ENCODE results near the gene CYP2J2. TPM values are rescaled to one million over a fixed set of nuclear protein-coding genes. Genes with fewer than 3 reads are reported as not detected.

CYP2J2 gene
- total RNA-seq, 1 donor from 2014 or later, result 0.32 TPM

GRCh38 chr1:59879574-59879973, 47.0 kb downstream of the CYP2J2 start:
- Mint-ChIP-seq H3K9me3 (ENCODE audit: low read depth) (peaks cover 12% of the 10 kb centered on the region), H3K27me3 (ENCODE audit: low read depth) (peaks cover 9% of the 10 kb centered on the region), H3K27ac (ENCODE audit: unreplicated experiment) (no peak overlapping the region), H3K36me3 (ENCODE audit: low read depth) (peaks cover 6% of the 10 kb centered on the region), H3K4me3 (ENCODE audit: unreplicated experiment) (no peak overlapping the region), H3K4me1 (ENCODE audit: low read depth) (no peaks in the 10 kb centered on the region)
- peak; percentile 84 for TF ChIP-seq CTCF (IDR thresholded peaks at IDR 0.05)
- no peak for DNase-seq (ENCODE audit: low spot score)

- peaks cover 9% of the 10 kb centered on the region for H3K27me3 Mint-ChIP-seq (ENCODE audit: low read depth)
- peaks cover 12% of the 10 kb centered on the region for H3K9me3 Mint-ChIP-seq (ENCODE audit: low read depth)
- H3K4me1 Mint-ChIP-seq (ENCODE audit: low read depth), result no peaks in the 10 kb centered on the region
- no peak for TF ChIP-seq CTCF (IDR thresholded peaks at IDR 0.05)
- H3K36me3 Mint-ChIP-seq (ENCODE audit: low read depth), result peaks cover 6% of the 10 kb centered on the region
- H3K27ac Mint-ChIP-seq (ENCODE audit: unreplicated experiment), result no peak overlapping the region
- H3K4me3 Mint-ChIP-seq (ENCODE audit: unreplicated experiment), result no peak overlapping the region
- DNase-seq (ENCODE audit: low spot score), result no peak
These were observed 48.2 kb downstream of the CYP2J2 start for GRCh38 chr1:59878370-59878769.

GRCh38 chr1:59877108-59877682, 49.4 kb downstream of the CYP2J2 start:
- Mint-ChIP-seq H3K27me3 (ENCODE audit: low read depth) (peaks cover 4% of the 10 kb centered on the region), H3K36me3 (ENCODE audit: low read depth) (peaks cover 3% of the 10 kb centered on the region), H3K4me3 (ENCODE audit: unreplicated experiment) (no peak overlapping the region), H3K9me3 (ENCODE audit: low read depth) (peaks cover 10% of the 10 kb centered on the region), H3K4me1 (ENCODE audit: low read depth) (no peaks in the 10 kb centered on the region), H3K27ac (ENCODE audit: unreplicated experiment) (no peak overlapping the region)
- TF ChIP-seq CTCF (IDR thresholded peaks at IDR 0.05), result no peak
- DNase-seq (ENCODE audit: low spot score), result no peak

- Mint-ChIP-seq H3K4me1 (ENCODE audit: low read depth) (no peaks in the 10 kb centered on the region), H3K27ac (ENCODE audit: unreplicated experiment) (no peak overlapping the region), H3K4me3 (ENCODE audit: unreplicated experiment) (no peak overlapping the region), H3K27me3 (ENCODE audit: low read depth) (peaks cover 3% of the 10 kb centered on the region), H3K36me3 (ENCODE audit: low read depth) (no peaks in the 10 kb centered on the region), H3K9me3 (ENCODE audit: low read depth) (no peaks in the 10 kb centered on the region)
- no peak for DNase-seq (ENCODE audit: low spot score)
- no peak for TF ChIP-seq CTCF (IDR thresholded peaks at IDR 0.05)
These were observed 54.8 kb downstream of the CYP2J2 start for GRCh38 chr1:59871746-59872145.

GRCh38 chr1:59866462-59866861, 60.1 kb downstream of the CYP2J2 start:
- no peak overlapping the region for H3K27ac Mint-ChIP-seq (ENCODE audit: unreplicated experiment)
- no peaks in the 10 kb centered on the region for H3K9me3 Mint-ChIP-seq (ENCODE audit: low read depth)
- no peaks in the 10 kb centered on the region for H3K36me3 Mint-ChIP-seq (ENCODE audit: low read depth)
- H3K4me1 Mint-ChIP-seq (ENCODE audit: low read depth), result peaks cover 6% of the 10 kb centered on the region
- no peak overlapping the region for H3K4me3 Mint-ChIP-seq (ENCODE audit: unreplicated experiment)
- TF ChIP-seq CTCF (IDR thresholded peaks at IDR 0.05), result no peak
- peaks cover 3% of the 10 kb centered on the region for H3K27me3 Mint-ChIP-seq (ENCODE audit: low read depth)
- DNase-seq (ENCODE audit: low spot score), result no peak
